Nephron (organoid): ENCODE results near the gene BAX.

Experiments used
- H3K27ac Mint-ChIP-seq, 3 experiments: 2 replicates each; pipeline ENCODE4 v1.8.0; 2020; ENCODE audit warnings: mixed read lengths in 3 of 3, mild to moderate bottlenecking in 2 of 3, moderate library complexity in 1 of 3
- H3K27me3 Mint-ChIP-seq: 2 replicates; pipeline ENCODE4 v1.8.0; 2021; ENCODE audit warnings: low read depth, mild to moderate bottlenecking, moderate library complexity, mixed read lengths
- H3K36me3 Mint-ChIP-seq: 2 replicates; pipeline ENCODE4 v1.8.0; 2020; ENCODE audit warnings: low read depth, mixed read lengths
- H3K4me1 Mint-ChIP-seq: 2 replicates; pipeline ENCODE4 v1.8.0; 2020; ENCODE audit warnings: mixed read lengths
- H3K4me3 Mint-ChIP-seq, 3 experiments: 2 replicates each; pipeline ENCODE4 v1.8.0; 2020; ENCODE audit warnings: mild to moderate bottlenecking in 3 of 3, mixed read lengths in 3 of 3, moderate library complexity in 2 of 3
- H3K9me3 Mint-ChIP-seq: 2 replicates; pipeline ENCODE4 v1.8.0; 2020; ENCODE audit warnings: mixed read lengths
- TF ChIP-seq, protein P1 (sequence below), 3 experiments: fragments of 200-600 bp; sonication (generic); IDR thresholded peaks; one replicate each; pipeline ENCODE4 v1.5.0; 2021; ENCODE audit warnings: antibody characterized with exemption in 3 of 3; ENCODE audit not compliant: unreplicated experiment in 3 of 3

The BAX gene

DNA sequence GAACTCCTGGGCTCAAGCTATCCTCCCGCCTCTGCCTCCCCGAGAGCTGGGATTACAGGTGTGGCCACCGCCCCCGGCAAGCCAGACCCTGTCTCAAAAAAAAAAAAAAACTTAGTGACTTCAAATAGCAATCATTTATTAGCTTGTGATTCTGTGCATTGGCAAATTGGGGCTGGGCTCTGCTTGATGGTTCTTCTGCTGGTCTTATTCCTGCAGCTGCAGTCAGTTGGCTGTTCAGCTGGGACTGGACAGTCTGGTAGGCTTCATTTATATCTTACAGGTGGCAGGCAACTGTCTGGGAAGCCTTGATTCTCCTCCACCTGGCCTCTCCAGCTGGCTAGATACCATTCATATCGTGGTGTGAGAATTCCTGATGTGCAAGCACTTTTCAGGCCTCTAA, 13.8 kb upstream of the BAX start:
- Mint-ChIP-seq H3K36me3 (peaks cover 21% of the 10 kb centered on the region), H3K4me1 (no peaks in the 10 kb centered on the region), H3K27me3 (peaks cover 6% of the 10 kb centered on the region), H3K4me3 (no peak overlapping the region), H3K9me3 (peaks cover 5% of the 10 kb centered on the region), H3K27ac (no peak overlapping the region)
- TF ChIP-seq, protein P1, sequence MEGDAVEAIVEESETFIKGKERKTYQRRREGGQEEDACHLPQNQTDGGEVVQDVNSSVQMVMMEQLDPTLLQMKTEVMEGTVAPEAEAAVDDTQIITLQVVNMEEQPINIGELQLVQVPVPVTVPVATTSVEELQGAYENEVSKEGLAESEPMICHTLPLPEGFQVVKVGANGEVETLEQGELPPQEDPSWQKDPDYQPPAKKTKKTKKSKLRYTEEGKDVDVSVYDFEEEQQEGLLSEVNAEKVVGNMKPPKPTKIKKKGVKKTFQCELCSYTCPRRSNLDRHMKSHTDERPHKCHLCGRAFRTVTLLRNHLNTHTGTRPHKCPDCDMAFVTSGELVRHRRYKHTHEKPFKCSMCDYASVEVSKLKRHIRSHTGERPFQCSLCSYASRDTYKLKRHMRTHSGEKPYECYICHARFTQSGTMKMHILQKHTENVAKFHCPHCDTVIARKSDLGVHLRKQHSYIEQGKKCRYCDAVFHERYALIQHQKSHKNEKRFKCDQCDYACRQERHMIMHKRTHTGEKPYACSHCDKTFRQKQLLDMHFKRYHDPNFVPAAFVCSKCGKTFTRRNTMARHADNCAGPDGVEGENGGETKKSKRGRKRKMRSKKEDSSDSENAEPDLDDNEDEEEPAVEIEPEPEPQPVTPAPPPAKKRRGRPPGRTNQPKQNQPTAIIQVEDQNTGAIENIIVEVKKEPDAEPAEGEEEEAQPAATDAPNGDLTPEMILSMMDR (IDR thresholded peaks at IDR 0.05; ENCODE audit: unreplicated experiment in 3 of 3) = no peak

GRCh38 chr19:48943081-48943480, 11.6 kb upstream of the BAX start:
- Mint-ChIP-seq H3K36me3 (peaks cover 21% of the 10 kb centered on the region), H3K9me3 (peaks cover 3% of the 10 kb centered on the region), H3K4me3 (no peak overlapping the region), H3K27me3 (peaks cover 3% of the 10 kb centered on the region), H3K27ac (no peak overlapping the region), H3K4me1 (no peaks in the 10 kb centered on the region)
- TF ChIP-seq, protein P1 (IDR thresholded peaks at IDR 0.05; ENCODE audit: unreplicated experiment in 3 of 3) = no peak

GRCh38 chr19:48945415-48945814, 9.3 kb upstream of the BAX start:
- Mint-ChIP-seq H3K36me3 (peaks cover 10% of the 10 kb centered on the region), H3K9me3 (peaks cover 3% of the 10 kb centered on the region), H3K4me1 (no peaks in the 10 kb centered on the region), H3K27me3 (peaks cover 3% of the 10 kb centered on the region), H3K27ac (no peak overlapping the region), H3K4me3 (no peak overlapping the region)
- TF ChIP-seq, protein P1 (IDR thresholded peaks at IDR 0.05; ENCODE audit: unreplicated experiment in 3 of 3) = no peak

DNA sequence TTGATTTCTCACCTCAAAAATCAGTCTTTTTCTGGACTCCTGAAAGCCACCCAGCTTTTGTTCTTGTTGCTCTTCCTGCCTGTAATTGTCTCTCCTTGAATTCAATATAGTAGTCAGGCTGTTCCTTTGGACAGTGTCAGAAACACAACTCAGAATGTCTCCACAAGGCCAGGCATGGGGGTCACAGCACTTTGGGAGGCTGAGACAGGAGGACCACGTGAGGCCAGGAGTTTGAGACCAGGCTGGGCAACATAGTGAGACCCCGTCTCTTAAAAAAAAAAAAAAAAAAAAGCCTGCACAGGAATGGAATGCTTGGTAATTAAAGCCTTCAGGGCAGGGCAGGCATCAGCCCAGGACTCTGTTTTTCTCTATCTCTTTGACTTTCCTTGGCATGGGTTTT, 8.9 kb upstream of the BAX start:
- no peak overlapping the region for H3K27ac Mint-ChIP-seq
- peaks cover 3% of the 10 kb centered on the region for H3K27me3 Mint-ChIP-seq
- H3K36me3 Mint-ChIP-seq = peaks cover 7% of the 10 kb centered on the region
- H3K4me3 Mint-ChIP-seq = no peak overlapping the region
- peaks cover 3% of the 10 kb centered on the region for H3K9me3 Mint-ChIP-seq
- no peaks in the 10 kb centered on the region for H3K4me1 Mint-ChIP-seq
- TF ChIP-seq, protein P1 (IDR thresholded peaks at IDR 0.05; ENCODE audit: unreplicated experiment in 3 of 3) = no peak

- TF ChIP-seq, protein P1 (IDR thresholded peaks at IDR 0.05; ENCODE audit: unreplicated experiment in 3 of 3) = no peak
- no peaks in the 10 kb centered on the region for H3K4me1 Mint-ChIP-seq
- no peak overlapping the region for H3K4me3 Mint-ChIP-seq
These were observed 8.0 kb upstream of the BAX start for GRCh38 chr19:48946463-48947257.

GRCh38 chr19:48947258-48947542, 7.5 kb upstream of the BAX start:
- H3K4me3 Mint-ChIP-seq = no peak overlapping the region
- no peaks in the 10 kb centered on the region for H3K4me1 Mint-ChIP-seq
- H3K27ac Mint-ChIP-seq = no peak overlapping the region
- H3K36me3 Mint-ChIP-seq = no peaks in the 10 kb centered on the region
- peaks cover 3% of the 10 kb centered on the region for H3K27me3 Mint-ChIP-seq
- TF ChIP-seq, protein P1 (IDR thresholded peaks at IDR 0.05; ENCODE audit: unreplicated experiment in 3 of 3) = no peak
- no peaks in the 10 kb centered on the region for H3K9me3 Mint-ChIP-seq

More at GRCh38 chr19:48946463-48947257, 8.0 kb upstream of the BAX start:
- no peak overlapping the region for H3K27ac Mint-ChIP-seq
- peaks cover 3% of the 10 kb centered on the region for H3K27me3 Mint-ChIP-seq
- no peaks in the 10 kb centered on the region for H3K36me3 Mint-ChIP-seq
- H3K9me3 Mint-ChIP-seq = no peaks in the 10 kb centered on the region
